RWPE1 (cell line): ENCODE data around the gene CNGA3.
"Not testable (repeated sequence)": the region's sequence is repeated elsewhere in the genome, so short reads cannot be mapped to it uniquely, and the experiment has no call there.

Source experiments
- CTCF ChIA-PET: fragments of 350-600 bp; sonication (Branson Sonifier 250); formaldehyde crosslinking; extraction: SDS; loops from one replicate; lab custom pipeline; 2021; lab: Yijun Ruan, JAX
- POLR2A ChIA-PET: fragments of 400-600 bp; formaldehyde crosslinking; extraction: SDS; loops from one replicate; lab custom pipeline; 2020; ENCODE audit warnings: antibody characterized with exemption; ENCODE audit not compliant: low non-redundant PET; lab: Yijun Ruan, JAX
- DNase-seq: peaks from one replicate; pipeline ENCODE4 v3.0.0; 2012; ENCODE audit warnings: low spot score
- H3K27ac ChIP-seq: fragments of 450-650 bp; 2 replicates; pipeline ENCODE4 v1.5.1; 2017
- TF ChIP-seq, protein P1 (sequence below): fragments of 450-650 bp; conservative IDR thresholded peaks from 2 replicates; pipeline ENCODE4 v1.5.1; 2017; ENCODE audit warnings: low read depth, mild to moderate bottlenecking

CNGA3 gene

DNA sequence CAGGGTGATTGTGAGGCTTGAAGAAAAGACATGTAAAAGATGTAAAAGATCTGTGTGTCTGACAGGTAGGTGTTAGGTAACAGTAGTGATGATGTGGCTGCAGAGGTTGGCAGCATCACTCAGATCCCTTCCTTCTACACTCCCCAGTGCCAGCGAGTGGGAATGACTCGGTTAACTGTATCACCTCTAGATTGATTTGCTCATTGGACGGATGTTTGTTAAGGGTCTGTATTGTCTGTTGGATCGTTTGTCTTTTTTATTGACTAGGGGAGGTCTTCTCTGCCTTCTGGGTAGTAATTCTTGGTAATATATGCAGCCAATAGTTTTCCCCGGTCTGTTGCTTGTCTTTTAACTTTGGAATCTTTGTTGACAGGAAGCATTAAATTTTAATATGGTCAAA, 44.8 kb upstream of the CNGA3 start:
- no peak for DNase-seq
- ChIA-PET POLR2A (no interaction called here), CTCF (no interaction called here)
- TF ChIP-seq, protein P1, sequence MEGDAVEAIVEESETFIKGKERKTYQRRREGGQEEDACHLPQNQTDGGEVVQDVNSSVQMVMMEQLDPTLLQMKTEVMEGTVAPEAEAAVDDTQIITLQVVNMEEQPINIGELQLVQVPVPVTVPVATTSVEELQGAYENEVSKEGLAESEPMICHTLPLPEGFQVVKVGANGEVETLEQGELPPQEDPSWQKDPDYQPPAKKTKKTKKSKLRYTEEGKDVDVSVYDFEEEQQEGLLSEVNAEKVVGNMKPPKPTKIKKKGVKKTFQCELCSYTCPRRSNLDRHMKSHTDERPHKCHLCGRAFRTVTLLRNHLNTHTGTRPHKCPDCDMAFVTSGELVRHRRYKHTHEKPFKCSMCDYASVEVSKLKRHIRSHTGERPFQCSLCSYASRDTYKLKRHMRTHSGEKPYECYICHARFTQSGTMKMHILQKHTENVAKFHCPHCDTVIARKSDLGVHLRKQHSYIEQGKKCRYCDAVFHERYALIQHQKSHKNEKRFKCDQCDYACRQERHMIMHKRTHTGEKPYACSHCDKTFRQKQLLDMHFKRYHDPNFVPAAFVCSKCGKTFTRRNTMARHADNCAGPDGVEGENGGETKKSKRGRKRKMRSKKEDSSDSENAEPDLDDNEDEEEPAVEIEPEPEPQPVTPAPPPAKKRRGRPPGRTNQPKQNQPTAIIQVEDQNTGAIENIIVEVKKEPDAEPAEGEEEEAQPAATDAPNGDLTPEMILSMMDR, result no peak
- H3K27ac ChIP-seq, result no peak overlapping the region

DNA sequence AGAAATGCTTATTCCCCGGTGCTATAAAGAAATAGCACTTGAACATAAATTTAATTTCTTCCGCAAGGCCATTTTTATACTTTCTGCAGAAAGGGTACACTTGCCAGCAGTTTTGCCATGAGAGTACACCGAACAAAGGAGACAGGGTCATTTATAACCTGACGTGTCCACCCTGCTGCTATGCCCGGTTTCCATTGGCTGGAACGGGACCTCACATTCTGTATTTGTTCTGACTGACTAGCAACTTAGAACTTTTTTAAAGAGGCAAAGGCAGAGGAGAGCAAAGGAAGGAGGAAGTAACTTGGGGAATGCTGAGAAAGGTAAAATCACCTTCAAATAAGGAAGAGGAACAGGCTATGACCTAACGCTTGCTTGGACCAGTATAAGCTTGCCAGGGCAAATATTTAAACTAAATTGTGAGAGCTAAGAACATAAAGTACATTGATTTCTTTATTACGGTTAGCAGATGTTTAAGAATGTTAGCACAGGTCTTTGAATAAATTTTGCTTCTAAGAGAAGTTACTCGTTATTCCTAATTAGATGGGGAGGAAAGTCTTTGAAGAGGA, 39.0 kb upstream of the CNGA3 start:
- POLR2A ChIA-PET, H3K27ac ChIP-seq, CTCF ChIA-PET, DNase-seq: not testable (repeated sequence)

DNA sequence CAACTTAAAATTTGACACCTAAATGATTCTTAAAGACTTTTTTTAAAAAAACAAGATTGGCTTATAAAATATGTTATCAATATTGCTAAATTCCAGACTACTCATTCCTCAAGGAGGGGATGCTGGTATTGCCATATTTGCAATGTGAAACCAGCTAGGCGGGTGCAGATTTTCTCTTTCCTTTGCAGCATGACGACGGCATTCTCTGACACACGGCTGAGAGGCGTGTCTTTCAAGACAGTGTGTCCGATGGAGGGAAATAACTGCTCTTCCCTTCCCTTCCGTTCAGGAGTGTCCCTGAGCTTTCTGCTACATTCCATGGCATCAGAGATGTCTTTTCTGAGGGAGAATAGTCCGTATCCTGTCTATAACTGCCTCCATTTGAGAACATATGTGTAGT, 38.2 kb upstream of the CNGA3 start:
- ChIA-PET POLR2A (no interaction called here), CTCF (no interaction called here)
- TF ChIP-seq, protein P1, result no peak
- no peak for DNase-seq
- H3K27ac ChIP-seq, result no peak overlapping the region

DNA sequence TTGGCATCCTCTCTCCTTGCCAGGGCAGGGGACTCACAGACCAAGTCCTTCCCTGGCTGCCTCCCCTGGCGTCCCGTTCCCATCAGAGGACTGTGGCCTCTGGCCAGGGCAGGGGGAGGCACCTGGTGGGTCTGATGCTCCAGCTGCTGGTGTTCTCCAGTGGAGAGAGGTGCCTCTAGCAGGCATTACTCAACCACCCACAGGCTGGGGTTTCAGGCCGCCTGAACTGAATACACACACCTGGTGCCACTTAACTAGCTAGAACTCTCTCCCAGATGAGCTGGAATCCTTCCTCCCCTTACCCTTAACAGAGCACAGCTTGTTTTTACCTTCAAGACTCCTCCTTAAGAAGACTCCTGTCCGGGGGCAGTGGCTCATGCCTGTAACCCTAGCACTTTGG, 37.7 kb upstream of the CNGA3 start:
- TF ChIP-seq, protein P1, result no peak
- POLR2A ChIA-PET, result no interaction called here
- no peak for DNase-seq
- no peak overlapping the region for H3K27ac ChIP-seq
- CTCF ChIA-PET, result no interaction called here

DNA sequence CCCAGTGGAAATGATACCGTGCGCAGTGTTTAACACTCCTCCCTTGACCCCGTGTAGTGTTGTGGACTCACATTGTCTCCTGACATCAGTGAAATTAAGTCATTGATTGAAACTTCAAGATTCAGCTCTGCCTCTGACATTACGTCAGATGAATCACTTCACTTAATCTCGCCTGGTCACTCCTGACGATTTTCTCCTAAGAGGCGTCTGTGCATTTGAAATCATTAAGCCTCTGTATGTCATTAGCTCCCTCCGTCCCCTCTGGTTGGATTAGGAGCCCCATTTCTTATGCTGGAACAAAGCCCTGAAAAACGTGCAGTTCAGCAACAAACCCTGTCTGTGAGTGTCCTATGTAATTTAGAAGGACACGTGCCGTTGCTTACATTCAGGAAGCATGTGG, 36.7 kb upstream of the CNGA3 start:
- TF ChIP-seq, protein P1, result no peak
- DNase-seq, result no peak
- POLR2A ChIA-PET, result no interaction called here
- H3K27ac ChIP-seq, result no peak overlapping the region
- CTCF ChIA-PET, result interaction anchor here (0.6 to 0.7 kb wide), 2 partner anchors 57 to 512 kb away, joined by 3 to 4 read pairs; no protein-coding TSS in a partner anchor

DNA sequence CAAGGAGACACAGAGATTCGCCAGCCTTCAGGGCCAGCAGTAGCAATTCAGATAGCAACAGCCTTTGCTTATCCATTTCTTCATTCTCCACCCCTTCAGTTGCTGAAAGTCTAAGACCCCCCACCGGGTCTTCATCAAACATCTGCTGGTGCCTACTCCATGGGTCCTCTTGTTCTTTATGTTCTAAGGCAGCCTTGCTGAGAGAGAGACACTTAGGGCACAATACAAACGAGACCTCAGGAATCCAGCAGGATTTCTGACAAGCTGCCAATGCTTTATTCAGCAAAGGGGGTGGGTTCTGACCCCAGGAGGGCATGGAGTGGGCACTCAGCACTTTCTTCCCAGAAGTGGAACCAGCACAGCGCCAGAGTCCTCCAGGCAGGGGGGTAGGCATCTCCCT, 36.2 kb upstream of the CNGA3 start:
- ChIA-PET POLR2A (no interaction called here), CTCF (interaction anchor here (0.6 kb wide), 1 partner anchor 58 kb away, joined by 3 read pairs; no protein-coding TSS in a partner anchor)
- DNase-seq, result no peak
- TF ChIP-seq, protein P1, result no peak
- H3K27ac ChIP-seq, result no peak overlapping the region

DNA sequence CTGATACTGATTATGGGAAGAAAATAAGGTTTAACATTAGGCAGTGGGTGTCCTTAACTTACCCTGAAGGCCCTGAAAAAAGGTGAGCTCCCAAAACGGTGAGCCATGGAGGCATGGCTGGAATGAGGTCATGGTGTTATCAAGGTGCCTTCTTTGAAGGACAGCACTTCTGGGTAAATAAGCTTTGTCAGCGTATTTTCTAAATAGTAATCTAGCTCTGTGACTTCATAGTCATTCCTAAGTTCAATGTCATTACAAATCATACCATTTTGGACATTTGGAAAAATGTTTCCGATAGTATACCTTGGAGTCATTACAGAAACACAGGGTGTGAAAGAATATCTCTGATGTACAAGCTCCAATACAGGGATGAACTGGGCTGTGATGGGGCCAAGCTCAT, 35.2 kb upstream of the CNGA3 start:
- CTCF ChIA-PET, result no interaction called here
- DNase-seq, result no peak
- no peak overlapping the region for H3K27ac ChIP-seq
- POLR2A ChIA-PET, result no interaction called here
- TF ChIP-seq, protein P1, result no peak
